HEK293 (cell line): ENCODE measurements around the gene PEX14.

ENCODE experiments used
- CTCF ChIA-PET: fragments of 350-600 bp; formaldehyde crosslinking; extraction: SDS; loops from one replicate; lab custom pipeline; 2021; ENCODE audit warnings: antibody characterized with exemption; lab: Yijun Ruan, JAX
- POLR2A ChIA-PET: fragments of 300-600 bp; formaldehyde crosslinking; extraction: SDS; loops from one replicate; lab custom pipeline; 2020; ENCODE audit warnings: antibody characterized with exemption, inconsistent platforms; lab: Yijun Ruan, JAX
- H3K27ac ChIP-seq: fragments of 200-500 bp; sonication (Bioruptor generic); 2 replicates; pipeline ENCODE4 v1.5.1; 2014; ENCODE audit warnings: low read depth, low read length, control low read depth, inconsistent platforms; ENCODE audit errors: extremely low read depth
- H3K36me3 ChIP-seq, 2 experiments: fragments of 200-500 bp in 1 of 2; sonication (Bioruptor generic) in 1 of 2; 1 replicate in 1 of 2; 2 replicates in 1 of 2; pipeline ENCODE4 v1.5.1; 2014 to 2017; ENCODE audit warnings: inconsistent platforms in 2 of 2, low read length in 2 of 2; ENCODE audit not compliant: control insufficient read depth in 2 of 2, insufficient read depth in 1 of 2
- H3K4me1 ChIP-seq: fragments of 200-500 bp; sonication (Bioruptor generic); 2 replicates; pipeline ENCODE4 v1.5.1; 2014; ENCODE audit warnings: mild to moderate bottlenecking, low read length, inconsistent platforms; ENCODE audit not compliant: control insufficient read depth, insufficient read depth
- H3K4me3 ChIP-seq: 2 replicates; pipeline ENCODE4 v1.5.1; 2011; ENCODE audit warnings: low read depth, mild to moderate bottlenecking, control low read depth, low read length, moderate library complexity
- H3K9me3 ChIP-seq: fragments of 200-500 bp; sonication (Bioruptor generic); 2 replicates; pipeline ENCODE4 v1.5.1; 2014; ENCODE audit warnings: low read depth, low read length, inconsistent platforms; ENCODE audit not compliant: control insufficient read depth, insufficient read depth
- EGR2 ChIP-seq: fragments of 450-650 bp; formaldehyde crosslinking; IDR thresholded peaks from 2 replicates; pipeline ENCODE4 v1.5.1; 2016; ENCODE audit warnings: low read depth, missing biosample characterization, missing genetic modification characterization
- FEZF1 ChIP-seq: fragments of 450-650 bp; formaldehyde crosslinking; IDR thresholded peaks from 2 replicates; pipeline ENCODE4 v1.5.1; 2016; ENCODE audit warnings: missing biosample characterization, missing genetic modification characterization
- KLF9 ChIP-seq: fragments of 450-650 bp; formaldehyde crosslinking; IDR thresholded peaks from 2 replicates; pipeline ENCODE4 v1.5.1; 2016; ENCODE audit warnings: missing biosample characterization, missing genetic modification characterization, low read depth
- OSR2 ChIP-seq: fragments of 450-650 bp; formaldehyde crosslinking; IDR thresholded peaks from 2 replicates; pipeline ENCODE4 v1.5.1; 2016; ENCODE audit warnings: missing biosample characterization, missing genetic modification characterization
- PBX3 ChIP-seq: sonication (generic); formaldehyde crosslinking; IDR thresholded peaks from 2 replicates; pipeline ENCODE4 v1.8.1; 2022; ENCODE audit warnings: mild to moderate bottlenecking, moderate library complexity, missing genetic modification reagents
- PRDM6 ChIP-seq: fragments of 450-650 bp; formaldehyde crosslinking; IDR thresholded peaks from 2 replicates; pipeline ENCODE4 v1.5.1; 2017; ENCODE audit warnings: missing biosample characterization, missing genetic modification characterization
- REPIN1 ChIP-seq: fragments of 450-650 bp; formaldehyde crosslinking; IDR thresholded peaks from 2 replicates; pipeline ENCODE4 v1.5.1; 2017; ENCODE audit warnings: missing biosample characterization, missing genetic modification characterization, low read depth
- WT1 ChIP-seq: fragments of 450-650 bp; formaldehyde crosslinking; IDR thresholded peaks from 2 replicates; pipeline ENCODE4 v1.5.1; 2016; ENCODE audit warnings: missing biosample characterization, missing genetic modification characterization
- ZBTB20 ChIP-seq: fragments of 450-650 bp; formaldehyde crosslinking; IDR thresholded peaks from 2 replicates; pipeline ENCODE4 v1.5.1; 2016; ENCODE audit warnings: missing biosample characterization, missing genetic modification characterization
- ZBTB49 ChIP-seq: fragments of 450-650 bp; formaldehyde crosslinking; IDR thresholded peaks from 2 replicates; pipeline ENCODE4 v1.5.1; 2016; ENCODE audit warnings: missing biosample characterization, missing genetic modification characterization, low read depth
- ZBTB7A ChIP-seq: fragments of 450-650 bp; formaldehyde crosslinking; IDR thresholded peaks from 2 replicates; pipeline ENCODE4 v1.5.1; 2016; ENCODE audit warnings: low read depth, missing biosample characterization, missing genetic modification characterization
- ZFHX2 ChIP-seq: fragments of 450-650 bp; formaldehyde crosslinking; conservative IDR thresholded peaks from 2 replicates; pipeline ENCODE4 v1.5.1; 2016; ENCODE audit warnings: missing biosample characterization, missing genetic modification characterization
- ZNF10 ChIP-seq: fragments of 450-650 bp; formaldehyde crosslinking; IDR thresholded peaks from 2 replicates; pipeline ENCODE4 v1.5.1; 2017; ENCODE audit warnings: missing biosample characterization, missing genetic modification characterization
- ZNF169 ChIP-seq: fragments of 450-650 bp; formaldehyde crosslinking; IDR thresholded peaks from 2 replicates; pipeline ENCODE4 v1.5.1; 2016; ENCODE audit warnings: missing biosample characterization, missing genetic modification characterization
- ZNF174 ChIP-seq: fragments of 450-650 bp; formaldehyde crosslinking; IDR thresholded peaks from 2 replicates; pipeline ENCODE4 v1.5.0; 2017; ENCODE audit warnings: missing biosample characterization, mild to moderate bottlenecking, missing genetic modification characterization
- ZNF18 ChIP-seq: fragments of 450-650 bp; formaldehyde crosslinking; IDR thresholded peaks from 2 replicates; pipeline ENCODE4 v1.5.1; 2016; ENCODE audit warnings: missing biosample characterization, missing genetic modification characterization
- ZNF184 ChIP-seq: fragments of 450-650 bp; IDR thresholded peaks from 2 replicates; pipeline ENCODE4 v1.5.1; 2018; ENCODE audit warnings: missing biosample characterization, mild to moderate bottlenecking, missing genetic modification characterization
- ZNF239 ChIP-seq: fragments of 450-650 bp; formaldehyde crosslinking; IDR thresholded peaks from 2 replicates; pipeline ENCODE4 v1.5.1; 2016; ENCODE audit warnings: missing biosample characterization, missing genetic modification characterization
- ZNF248 ChIP-seq: fragments of 450-650 bp; formaldehyde crosslinking; IDR thresholded peaks from 2 replicates; pipeline ENCODE4 v1.5.1; 2017; ENCODE audit warnings: missing biosample characterization, missing genetic modification characterization
- ZNF266 ChIP-seq: fragments of 450-650 bp; formaldehyde crosslinking; IDR thresholded peaks from 2 replicates; pipeline ENCODE4 v1.5.1; 2016; ENCODE audit warnings: missing biosample characterization, missing genetic modification characterization, low read depth
- ZNF394 ChIP-seq: fragments of 450-650 bp; formaldehyde crosslinking; IDR thresholded peaks from 2 replicates; pipeline ENCODE4 v1.5.1; 2016; ENCODE audit warnings: missing biosample characterization, missing genetic modification characterization, mild to moderate bottlenecking, moderate library complexity, borderline replicate concordance
- ZNF473 ChIP-seq: fragments of 450-650 bp; formaldehyde crosslinking; IDR thresholded peaks from 2 replicates; pipeline ENCODE4 v1.5.1; 2017; ENCODE audit warnings: missing biosample characterization, missing genetic modification characterization
- ZNF747 ChIP-seq: fragments of 450-650 bp; formaldehyde crosslinking; IDR thresholded peaks from 2 replicates; pipeline ENCODE4 v1.5.1; 2016; ENCODE audit warnings: missing biosample characterization, missing genetic modification characterization

Gene PEX14

GRCh38 chr1:10608690-10609089, 133.9 kb downstream of the PEX14 start:
- POLR2A ChIA-PET, result interaction anchor here (0.6 kb wide), 1 partner anchor 267 kb away, joined by 3 read pairs; no protein-coding TSS in a partner anchor
- H3K36me3 ChIP-seq, result no peaks in the 10 kb centered on the region
- CTCF ChIA-PET, result no interaction called here
- no peaks in the 10 kb centered on the region for H3K9me3 ChIP-seq
- TF ChIP-seq EGR2 (tag by site-specific recombination) (peak; percentile 31; the same call in 1 of the 2 replicates), ZBTB7A (tag by site-specific recombination) (no peak), FEZF1 (0 out of 2 replicates have a peak, but pooled peaks have one; percentile 7), ZNF747 (tag by site-specific recombination) (no peak), OSR2 (tag by site-specific recombination) (0 out of 2 replicates have a peak, but pooled peaks have one; percentile 39), WT1 (peak; percentile 91), ZNF394 (tag by site-specific recombination) (no peak), ZNF10 (tag by site-specific recombination) (0 out of 2 replicates have a peak, but pooled peaks have one; percentile 34), ZNF248 (tag by site-specific recombination) (no peak), ZFHX2 (tag by site-specific recombination) (no peak), ZBTB49 (tag by site-specific recombination) (no peak), ZBTB20 (tag by site-specific recombination) (no peak), KLF9 (no peak), ZNF473 (tag by site-specific recombination) (no peak), PRDM6 (peak; percentile 16; the same call in 1 of the 2 replicates), ZNF239 (no peak), ZNF184 (no peak)
- no peak overlapping the region for H3K27ac ChIP-seq
- no peaks in the 10 kb centered on the region for H3K4me1 ChIP-seq
- no peak overlapping the region for H3K4me3 ChIP-seq

GRCh38 chr1:10610901-10611600, 136.3 kb downstream of the PEX14 start:
- Histone ChIP-seq H3K36me3 (no peaks in the 10 kb centered on the region), H3K27ac (no peak overlapping the region), H3K9me3 (no peaks in the 10 kb centered on the region), H3K4me3 (no peak overlapping the region), H3K4me1 (no peaks in the 10 kb centered on the region)
- POLR2A ChIA-PET, result no interaction called here
- CTCF ChIA-PET, result no interaction called here
- TF ChIP-seq REPIN1 (tag by site-specific recombination), result no peak
- no peak for TF ChIP-seq ZNF169 (tag by site-specific recombination)
- no peak for TF ChIP-seq ZNF18 (tag by site-specific recombination)
- no peak for TF ChIP-seq ZNF184
- no peak for TF ChIP-seq ZNF266 (tag by site-specific recombination)
- TF ChIP-seq ZNF174 (tag by site-specific recombination), result no peak
- no peak for TF ChIP-seq PBX3 (CRISPR knock-in tag)
